ENCODE data around the gene SERPINB4.
"Not testable (repeated sequence)": the region's sequence is repeated elsewhere in the genome, so short reads cannot be mapped to it uniquely, and the experiment has no call there.

Gene SERPINB4

DNA sequence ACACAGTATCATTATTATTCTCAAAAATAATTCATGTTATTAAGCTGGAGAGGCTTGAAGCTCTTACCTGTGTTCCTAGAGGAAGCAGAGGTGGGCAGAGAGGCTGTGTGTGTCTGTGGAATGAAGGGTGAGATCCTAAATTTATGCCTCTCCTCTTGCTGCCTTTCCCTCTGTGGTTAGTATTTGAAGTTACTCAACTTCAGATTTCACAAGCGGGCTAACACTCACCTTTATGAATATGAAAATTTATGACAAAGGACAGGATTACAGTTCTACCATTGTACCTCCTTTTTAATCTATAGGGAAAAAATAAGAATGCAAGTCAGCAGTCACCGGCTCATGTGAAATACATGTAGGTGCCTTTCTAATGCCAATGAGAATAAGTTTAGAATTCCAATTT lies at the start of gene SERPINB4:
Gene SERPINB4 (minus strand): TSS at position 115 of the 400 bp plus-strand sequence. CDS start 679 bp downstream, outside the sequence.
- not testable (repeated sequence) for DNase-seq

DNA sequence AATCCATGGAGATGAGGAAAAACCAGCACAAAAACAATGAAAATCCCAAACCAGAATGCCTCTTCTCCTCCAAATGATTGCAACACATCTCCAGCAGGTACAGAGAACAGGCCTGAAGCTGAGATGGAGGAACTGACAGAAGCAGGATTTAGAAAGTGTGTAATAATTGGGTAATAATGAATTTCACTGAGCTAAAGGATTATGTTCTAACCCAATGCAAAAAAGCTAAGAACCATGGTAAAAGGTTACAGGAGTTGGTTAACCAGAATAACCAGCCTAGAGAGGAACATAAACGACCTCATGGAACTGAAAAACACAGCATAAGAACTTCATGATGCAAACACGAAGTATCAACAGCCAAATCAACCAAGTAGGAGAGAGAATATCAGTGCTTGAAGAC lies 45.0 kb upstream of the SERPINB4 start:
- DNase-seq: no peak

DNA sequence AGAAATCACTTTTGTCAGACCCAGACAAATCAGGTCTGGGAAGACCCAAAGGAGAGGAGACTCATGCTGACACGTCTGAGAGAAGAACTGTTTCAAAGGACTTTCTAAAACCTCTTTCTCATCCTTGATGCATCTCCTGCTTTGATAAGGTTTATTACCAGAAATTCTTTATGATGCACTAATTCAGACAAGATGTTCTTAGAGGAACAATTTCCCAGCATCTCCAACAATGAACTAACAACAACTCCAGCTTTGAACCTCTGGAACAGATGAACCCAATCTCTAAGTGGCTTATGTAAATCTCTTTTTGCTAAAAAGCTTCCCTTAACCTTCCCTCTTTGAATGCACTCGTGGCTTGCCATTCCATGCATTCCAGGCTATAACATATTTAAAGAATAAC lies 42.8 kb upstream of the SERPINB4 start:
- DNase-seq: no peak

GRCh38 chr18:63684718-63685117 lies 40.7 kb upstream of the SERPINB4 start:
- no peak for DNase-seq

GRCh38 chr18:63683890-63684289 lies 39.8 kb upstream of the SERPINB4 start:
- DNase-seq: no peak

GRCh38 chr18:63683152-63683551 lies 39.1 kb upstream of the SERPINB4 start:
- DNase-seq: no peak

DNA sequence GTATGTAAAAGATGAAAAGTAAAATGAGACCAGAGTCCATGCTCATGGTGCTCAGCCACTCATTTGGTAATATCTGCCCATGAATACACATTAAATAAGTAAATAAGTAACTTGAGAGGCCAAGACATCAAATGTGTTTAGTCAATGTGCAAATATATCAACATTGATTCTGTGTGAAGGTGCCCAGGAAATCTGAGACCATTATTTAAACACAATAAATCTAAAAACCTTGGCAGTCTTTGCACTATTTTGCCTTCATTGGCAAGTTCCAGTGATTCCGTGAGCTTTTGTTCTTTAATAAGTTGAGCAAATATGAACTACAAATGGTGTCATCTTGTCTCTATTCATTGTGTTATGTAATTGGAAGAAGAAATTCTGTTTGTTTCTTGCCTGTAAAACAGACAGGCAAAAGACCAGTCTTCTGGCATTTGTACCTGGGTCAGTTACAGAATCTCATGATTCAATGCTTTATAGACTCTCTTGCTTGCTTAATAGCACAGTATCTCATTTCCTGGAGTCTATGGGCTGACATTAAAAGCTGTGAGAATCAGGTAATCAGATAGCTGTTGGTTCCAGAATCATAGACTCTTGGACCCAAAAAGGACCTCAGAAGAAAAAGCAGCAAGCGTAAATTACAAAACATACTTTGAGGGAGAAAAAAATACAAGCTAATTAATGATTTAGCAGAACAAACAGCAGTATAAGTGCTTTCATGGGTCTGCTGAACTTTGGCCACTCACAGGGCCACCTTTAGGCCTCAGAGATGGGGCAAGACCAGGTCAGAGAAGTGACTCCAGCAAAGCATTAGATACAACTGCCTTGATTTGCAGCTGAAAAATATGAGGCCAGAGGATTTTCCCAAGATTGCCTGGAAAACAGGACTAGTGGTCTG lies 37.6 kb upstream of the SERPINB4 start:
- DNase-seq: no peak

DNA sequence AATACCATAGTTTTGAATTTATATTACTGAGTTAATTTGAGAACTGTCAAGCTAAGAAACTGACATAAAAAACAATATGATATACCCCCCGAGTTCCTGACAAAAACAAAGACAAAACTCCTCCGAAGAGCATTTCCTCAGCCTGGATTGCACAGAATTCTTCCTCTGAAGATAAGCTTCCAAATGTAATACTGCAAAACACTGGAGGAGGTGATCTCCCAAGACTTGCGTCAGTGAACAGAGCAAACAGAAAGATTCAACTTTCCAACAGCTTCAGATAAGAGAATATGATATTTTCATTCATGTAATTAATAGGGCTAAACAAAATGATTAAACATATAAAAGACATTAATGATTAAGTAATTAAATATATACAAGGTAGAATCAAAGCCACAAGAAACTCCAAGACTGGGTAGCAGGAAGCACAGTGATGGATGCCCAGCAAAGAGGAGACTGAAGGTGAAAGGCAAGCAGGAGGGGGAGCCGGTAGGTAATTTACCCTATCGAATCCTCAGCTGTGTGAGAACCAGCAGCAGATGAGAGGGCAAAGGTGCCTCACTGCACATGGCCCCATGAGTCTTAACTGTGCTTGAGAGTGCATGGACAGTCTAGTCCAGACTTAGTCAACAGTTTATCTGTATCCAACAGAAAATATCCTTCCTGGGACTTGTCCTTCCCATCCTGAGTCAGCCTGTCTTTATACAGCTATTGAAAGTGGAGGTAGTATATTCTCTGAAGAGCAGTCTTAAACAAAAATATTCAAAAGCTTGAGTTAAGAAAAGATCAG lies 36.0 kb upstream of the SERPINB4 start:
- DNase-seq: no peak

- DNase-seq: no peak
These were observed 33.6 kb upstream of the SERPINB4 start for GRCh38 chr18:63677500-63678225.

DNA sequence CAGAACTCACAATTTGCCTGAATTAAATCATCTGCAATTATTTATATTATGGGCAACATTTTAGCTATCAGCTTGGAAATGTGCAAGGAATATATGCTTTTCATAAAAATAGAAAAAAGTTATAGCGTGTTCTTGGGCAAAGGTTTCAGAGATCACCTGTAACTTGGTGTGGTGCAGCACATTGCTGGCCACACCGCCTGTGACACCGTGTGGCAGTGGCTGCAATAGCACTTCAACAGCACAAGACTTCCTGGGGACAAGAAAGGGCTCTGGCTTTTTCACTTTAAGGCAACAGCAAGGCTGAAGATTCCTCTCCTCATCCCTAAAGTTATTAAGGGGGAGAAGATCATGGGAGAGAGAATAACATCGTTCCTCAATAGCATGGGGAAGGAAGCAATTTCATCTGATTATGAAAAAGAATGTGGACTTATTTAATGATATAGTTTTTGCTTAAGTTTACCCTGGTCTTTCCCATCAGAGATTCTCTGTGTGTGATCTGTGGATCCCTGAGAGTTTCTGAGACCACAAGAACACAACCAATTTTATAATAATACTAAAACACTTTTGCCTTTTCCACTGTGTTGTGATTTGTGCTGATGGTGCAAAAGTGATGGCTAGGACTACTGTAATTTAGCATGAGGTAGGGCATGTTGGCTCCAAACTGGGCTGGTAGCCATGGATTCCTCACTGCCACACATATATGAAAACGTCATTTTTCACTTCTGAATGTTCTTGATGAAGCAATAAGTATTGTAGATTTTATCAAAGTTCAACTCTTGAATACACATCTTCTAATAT lies 32.7 kb upstream of the SERPINB4 start:
- no peak for DNase-seq

- no peak for DNase-seq
These were observed 20.5 kb upstream of the SERPINB4 start for GRCh38 chr18:63664571-63664970.

- not testable (repeated sequence) for DNase-seq
These were observed 17.7 kb upstream of the SERPINB4 start, which contains the start of gene SERPINB3 for GRCh38 chr18:63661750-63662149. Gene SERPINB3, minus strand, starts transcription at chr18:63661893. Its CDS starts 677 bp downstream, at chr18:63661216.

DNA sequence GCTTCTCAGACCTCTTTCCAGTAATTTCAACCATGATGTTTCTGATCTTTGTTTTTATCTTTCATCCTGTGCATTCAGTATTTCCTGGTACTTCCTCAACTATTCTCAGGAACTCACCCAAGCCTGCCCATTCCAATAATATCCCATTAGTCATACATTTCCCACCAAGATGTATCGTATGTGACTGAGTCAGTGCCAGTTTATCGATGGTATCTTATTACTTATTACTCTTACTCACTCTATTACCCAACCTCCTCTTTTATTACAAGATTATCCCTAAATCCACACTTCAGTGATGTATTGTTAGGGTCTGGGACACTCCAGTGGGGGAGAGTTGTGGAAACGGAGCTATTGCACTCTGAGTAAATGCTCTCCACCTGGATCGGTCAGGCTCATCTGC lies 14.9 kb upstream of the SERPINB4 start:
- DNase-seq: not testable (repeated sequence)

DNA sequence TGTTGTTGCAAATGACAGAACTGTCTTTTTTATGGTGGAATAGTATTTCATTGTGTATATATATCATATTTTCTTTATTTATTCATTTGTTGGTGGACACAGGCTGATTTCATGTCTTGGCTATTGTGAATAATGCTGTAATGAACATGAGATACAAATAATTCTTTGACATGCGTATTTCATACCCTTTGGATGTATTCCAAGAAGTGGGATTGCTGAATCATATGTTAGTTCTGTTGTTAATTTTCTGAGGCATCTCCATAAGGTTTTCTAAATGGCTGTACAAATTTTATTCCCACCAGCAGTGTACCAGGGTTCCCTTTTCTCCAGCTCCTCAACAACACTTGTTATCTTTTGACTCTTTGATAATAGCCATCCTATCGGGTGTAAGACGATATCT lies 6.2 kb upstream of the SERPINB4 start:
- DNase-seq: not testable (repeated sequence)

DNA sequence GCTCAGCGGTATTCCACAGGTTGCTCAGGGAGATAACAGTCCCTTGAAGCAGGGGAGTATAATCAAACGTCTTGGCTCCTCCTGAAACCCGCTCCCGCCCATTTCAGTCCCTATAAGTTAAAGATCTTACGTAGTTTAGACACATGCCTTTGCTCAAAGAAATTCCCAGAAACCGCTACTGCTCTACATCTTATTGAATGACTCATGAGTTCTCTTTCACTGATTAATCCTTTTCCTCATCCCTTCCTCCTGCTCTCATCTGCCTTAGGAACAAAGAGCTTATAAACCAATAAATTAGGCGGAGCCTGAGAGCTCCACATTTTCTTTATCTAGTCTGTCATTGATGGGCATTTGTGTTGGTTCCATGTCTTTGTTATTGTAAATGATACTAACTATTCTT lies 4.2 kb upstream of the SERPINB4 start:
- no peak for DNase-seq

DNA sequence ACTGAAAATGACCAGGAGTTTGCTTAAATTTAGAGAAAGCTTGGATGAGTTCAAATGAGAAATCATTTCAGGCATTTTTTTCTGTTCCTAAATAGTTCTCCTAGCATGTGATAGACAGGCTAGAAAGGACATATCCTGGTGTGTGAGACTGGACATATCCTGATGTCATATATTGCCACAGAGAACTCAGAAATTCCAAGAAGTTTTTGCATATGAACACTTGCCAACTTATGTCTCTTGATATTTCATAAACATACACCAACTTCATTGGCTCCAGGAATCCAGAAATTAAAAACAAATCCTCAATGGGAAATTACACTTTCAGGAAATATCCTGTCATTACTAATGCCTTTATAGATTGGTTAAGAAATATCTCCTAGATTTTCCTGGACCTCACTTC lies 2.9 kb upstream of the SERPINB4 start:
- DNase-seq: no peak

- DNase-seq: not testable (repeated sequence)
These were observed 638 bp upstream of the SERPINB4 start for GRCh38 chr18:63644694-63645093.

GRCh38 chr18:63642668-63643356 lies 1.2 kb downstream of the SERPINB4 start:
- DNase-seq: not testable (repeated sequence)

DNA sequence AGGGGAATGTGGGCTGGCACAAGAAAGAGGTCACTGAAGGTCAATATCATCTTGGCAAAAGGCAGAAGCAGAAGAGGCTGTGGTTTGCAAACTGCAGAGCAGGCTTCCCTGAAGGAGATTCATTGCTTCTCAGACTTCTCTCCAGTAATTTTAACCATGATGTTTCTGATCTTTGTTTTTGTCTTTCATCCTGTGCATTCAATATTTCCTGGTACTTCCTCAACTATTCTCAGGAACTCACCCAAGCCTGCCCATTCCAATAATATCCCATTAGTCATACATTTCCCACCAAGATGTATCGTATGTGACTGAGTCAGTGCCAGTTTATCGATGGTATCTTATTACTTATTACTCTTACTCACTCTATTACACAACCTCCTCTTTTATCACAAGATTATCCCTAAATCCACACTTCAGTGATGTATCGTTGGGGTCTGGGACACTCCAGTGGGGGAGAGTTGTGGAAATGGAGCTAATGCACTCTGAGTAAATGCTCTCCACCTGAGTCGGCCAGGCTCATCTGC lies 2.8 kb downstream of the SERPINB4 start:
- not testable (repeated sequence) for DNase-seq

DNA sequence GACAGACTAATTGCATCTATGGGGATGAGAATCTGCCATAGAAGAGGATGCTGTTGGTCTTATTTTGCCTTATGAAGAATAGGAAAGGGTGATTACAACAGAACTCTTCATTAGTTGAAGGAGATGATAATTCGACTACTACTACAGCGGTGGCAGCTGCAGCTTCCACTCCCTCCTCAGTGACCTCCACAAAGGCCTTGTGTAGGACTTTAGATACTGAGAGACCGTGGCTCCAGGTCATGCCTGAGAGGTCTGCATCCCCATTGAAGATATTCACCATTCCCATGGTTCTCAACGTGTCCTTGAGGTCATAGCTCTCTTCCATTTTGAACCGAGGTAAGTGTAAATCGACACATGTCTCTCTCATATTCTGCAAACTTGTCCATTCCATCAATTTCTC lies 6.4 kb downstream of the SERPINB4 start:
- DNase-seq: no peak

DNA sequence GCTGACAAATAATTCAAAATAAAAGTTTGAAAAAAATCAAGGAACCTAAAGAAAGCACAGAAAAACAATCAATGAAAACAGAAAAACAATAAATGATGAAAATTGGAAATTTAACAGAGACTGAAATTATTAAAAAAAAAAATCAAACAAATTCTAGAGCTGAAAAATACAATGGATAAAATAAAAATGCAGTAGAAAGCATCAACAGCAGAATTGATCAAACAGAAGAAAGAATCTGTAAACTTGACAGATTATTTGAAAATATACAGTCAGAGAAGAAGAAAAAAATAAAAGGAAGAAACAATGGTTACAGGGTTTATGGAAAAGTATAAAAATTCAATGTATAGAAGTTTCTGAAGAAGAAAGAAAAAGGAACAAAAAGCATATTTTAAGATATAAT lies 16.2 kb downstream of the SERPINB4 start:
- no peak for DNase-seq
